NCI-H1092 (cell line): ENCODE measurements around the gene COQ10A.
A peak's percentile ranks its signal among the peaks of the same experiment; 100 is the strongest.
"Not testable (repeated sequence)": the region's sequence is repeated elsewhere in the genome, so short reads cannot be mapped to it uniquely, and the experiment has no call there.

Source experiments
- DNase-seq: peaks from one replicate; lab custom pipeline; 2025; lab: John Stamatoyannopoulos, UW

The COQ10A gene

GRCh38 chr12:56243731-56244181 is 23.0 kb upstream of the COQ10A start:
- no peak for DNase-seq

- no peak for DNase-seq
Observed at GRCh38 chr12:56244494-56244893, 22.2 kb upstream of the COQ10A start.

- no peak for DNase-seq
Observed at GRCh38 chr12:56247923-56248322, 18.8 kb upstream of the COQ10A start.

GRCh38 chr12:56248711-56249110 is 18.0 kb upstream of the COQ10A start:
- DNase-seq, result no peak

GRCh38 chr12:56252649-56253048 is 14.1 kb upstream of the COQ10A start:
- no peak for DNase-seq

GRCh38 chr12:56253091-56253490 is 13.7 kb upstream of the COQ10A start:
- no peak for DNase-seq

- DNase-seq, result no peak
Observed at GRCh38 chr12:56255671-56256070, 11.1 kb upstream of the COQ10A start.

GRCh38 chr12:56256326-56256960 is 10.3 kb upstream of the COQ10A start:
- DNase-seq, result no peak

GRCh38 chr12:56257071-56257470 is 9.7 kb upstream of the COQ10A start:
- no peak for DNase-seq

- no peak for DNase-seq
Observed at GRCh38 chr12:56257491-56258067, 9.2 kb upstream of the COQ10A start.

- DNase-seq, result peak; percentile 42
Observed at GRCh38 chr12:56258068-56258819, 8.5 kb upstream of the COQ10A start, which contains the start of gene ANKRD52. TSS of gene ANKRD52 (minus strand) at chr12:56258384. CDS start at chr12:56258269, 115 bp downstream.

- no peak for DNase-seq
Observed at GRCh38 chr12:56258820-56259183, 7.9 kb upstream of the COQ10A start.

- no peak for DNase-seq
Observed at GRCh38 chr12:56260380-56260779, 6.4 kb upstream of the COQ10A start.

- DNase-seq, result no peak
Observed at GRCh38 chr12:56260921-56261320, 5.8 kb upstream of the COQ10A start.

GRCh38 chr12:56261503-56262232 is 5.1 kb upstream of the COQ10A start:
- no peak for DNase-seq

- not testable (repeated sequence) for DNase-seq
Observed at GRCh38 chr12:56262955-56263354, 3.8 kb upstream of the COQ10A start.

GRCh38 chr12:56266068-56266692 is 562 bp upstream of the COQ10A start:
- DNase-seq, result not testable (repeated sequence)

GRCh38 chr12:56267443-56268071 is 815 bp downstream of the COQ10A start:
- DNase-seq, result no peak

GRCh38 chr12:56271031-56271430 is 4.3 kb downstream of the COQ10A start:
- DNase-seq, result no peak

- not testable (repeated sequence) for DNase-seq
Observed at GRCh38 chr12:56272468-56272867, 5.7 kb downstream of the COQ10A start.

- DNase-seq, result no peak
Observed at GRCh38 chr12:56274299-56274698, 7.6 kb downstream of the COQ10A start.

- no peak for DNase-seq
Observed at GRCh38 chr12:56278905-56279304, 12.2 kb downstream of the COQ10A start.
